Stimulated activated naive CD8-positive, alpha-beta T cell treated with anti-CD3 and anti-CD28 coated beads, Interleukin-15, Interleukin-2, amounts not matched to agents 100 ng/mL and 50 ng/mL, for 24 hours (primary cell): Measurements from ENCODE around the gene IL11RA.
A peak's percentile ranks its signal among the peaks of the same experiment; 100 is the strongest.

Experiments used
- H3K27ac Mint-ChIP-seq: one replicate; pipeline ENCODE4 v1.8.0; 2021; ENCODE audit warnings: mild to moderate bottlenecking, mixed read lengths
- H3K27me3 Mint-ChIP-seq: one replicate; pipeline ENCODE4 v1.8.0; 2021; ENCODE audit warnings: mixed read lengths
- H3K36me3 Mint-ChIP-seq: one replicate; pipeline ENCODE4 v1.8.0; 2021; ENCODE audit warnings: low read depth, mixed read lengths
- H3K4me1 Mint-ChIP-seq: one replicate; pipeline ENCODE4 v1.8.0; 2021; ENCODE audit warnings: low read depth, mixed read lengths
- H3K4me3 Mint-ChIP-seq: one replicate; pipeline ENCODE4 v1.8.0; 2021; ENCODE audit warnings: mild to moderate bottlenecking, mixed read lengths
- H3K9me3 Mint-ChIP-seq: one replicate; pipeline ENCODE4 v1.8.0; 2021; ENCODE audit warnings: mixed read lengths

IL11RA gene

GRCh38 chr9:34656992-34657391, 5.0 kb downstream of the IL11RA start:
- H3K36me3 Mint-ChIP-seq, result no peaks in the 10 kb centered on the region
- H3K27ac Mint-ChIP-seq, result no peak overlapping the region
- no peaks in the 10 kb centered on the region for H3K9me3 Mint-ChIP-seq
- H3K27me3 Mint-ChIP-seq, result no peaks in the 10 kb centered on the region
- H3K4me1 Mint-ChIP-seq, result peaks cover 14% of the 10 kb centered on the region
- H3K4me3 Mint-ChIP-seq, result no peak overlapping the region

- H3K36me3 Mint-ChIP-seq, result no peaks in the 10 kb centered on the region
- no peaks in the 10 kb centered on the region for H3K9me3 Mint-ChIP-seq
- peaks cover 10% of the 10 kb centered on the region for H3K4me1 Mint-ChIP-seq
- H3K27me3 Mint-ChIP-seq, result no peaks in the 10 kb centered on the region
- H3K4me3 Mint-ChIP-seq, result no peak overlapping the region
- no peak overlapping the region for H3K27ac Mint-ChIP-seq
Observed at GRCh38 chr9:34658461-34658860, 6.5 kb downstream of the IL11RA start.

- H3K27ac Mint-ChIP-seq, result no peak overlapping the region
- no peaks in the 10 kb centered on the region for H3K27me3 Mint-ChIP-seq
- H3K9me3 Mint-ChIP-seq, result no peaks in the 10 kb centered on the region
- H3K4me1 Mint-ChIP-seq, result peaks cover 23% of the 10 kb centered on the region
- no peaks in the 10 kb centered on the region for H3K36me3 Mint-ChIP-seq
- no peak overlapping the region for H3K4me3 Mint-ChIP-seq
Observed at GRCh38 chr9:34659592-34660253, 7.7 kb downstream of the IL11RA start.

DNA sequence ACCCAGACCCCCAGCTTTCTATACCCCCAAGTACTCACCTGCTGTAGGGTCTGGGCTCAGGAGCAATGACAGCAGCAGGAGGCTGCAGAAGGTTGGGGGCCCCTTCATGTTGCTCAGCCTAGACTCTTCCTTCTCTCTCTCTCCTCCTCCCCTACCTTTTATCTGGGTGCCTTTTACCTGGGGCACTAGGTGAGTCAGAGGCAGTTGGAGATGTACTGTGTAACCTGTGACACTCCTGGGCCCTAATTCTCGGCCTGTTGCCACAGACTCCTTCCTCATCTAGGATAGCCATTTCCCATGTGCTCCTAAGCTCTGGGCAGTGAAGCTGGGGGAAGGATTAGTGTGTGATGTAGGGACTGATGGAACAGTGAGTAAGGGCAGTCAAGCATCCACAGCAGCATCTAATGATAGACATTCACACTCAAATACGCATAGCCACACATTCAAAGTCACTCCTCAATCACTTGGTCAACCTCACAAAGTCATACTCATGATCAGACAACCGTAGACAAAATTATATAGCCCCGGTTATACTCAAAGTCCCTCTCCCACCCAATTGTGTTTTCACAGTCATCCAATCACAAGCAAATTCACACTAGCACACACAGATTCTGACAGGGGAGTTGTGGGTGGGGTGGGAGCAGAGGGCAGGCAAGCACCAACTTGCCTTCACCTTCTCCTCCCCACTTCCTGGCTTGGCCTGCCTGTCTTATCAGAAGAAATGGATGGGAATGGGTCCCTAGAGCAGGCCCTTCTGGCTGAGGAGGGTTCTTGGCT, 10.7 kb downstream of the IL11RA start, which contains the start of gene CCL27:
CCL27 (minus strand) TSS at position 132 of the 777 bp plus-strand sequence; CDS start at position 108, 24 bp downstream.
- Mint-ChIP-seq H3K9me3 (no peaks in the 10 kb centered on the region), H3K36me3 (no peaks in the 10 kb centered on the region), H3K27me3 (no peaks in the 10 kb centered on the region), H3K27ac (peak within 1 kb of the TSS; percentile 9), H3K4me1 (peaks cover 28% of the 10 kb centered on the region), H3K4me3 (no peak within 1 kb of the TSS)

DNA sequence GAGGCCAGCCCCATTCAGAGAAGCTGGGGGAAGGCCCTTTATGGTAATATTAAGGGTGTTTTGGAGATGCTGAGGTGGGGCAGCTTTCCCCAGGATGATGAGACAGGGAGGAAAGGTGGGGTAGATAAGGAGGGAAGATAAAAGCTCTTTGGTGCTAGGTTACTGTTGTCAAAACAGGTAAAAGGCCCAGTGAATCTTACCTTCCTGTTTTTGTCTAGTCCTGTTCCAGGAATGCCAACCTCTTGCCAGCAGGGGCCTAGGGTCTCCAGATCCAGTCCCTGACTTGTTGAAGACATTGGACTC, 11.3 kb downstream of the IL11RA start:
- Mint-ChIP-seq H3K9me3 (no peaks in the 10 kb centered on the region), H3K27me3 (no peaks in the 10 kb centered on the region), H3K4me1 (peaks cover 28% of the 10 kb centered on the region), H3K27ac (peak overlapping the region; percentile 9), H3K4me3 (no peak overlapping the region), H3K36me3 (no peaks in the 10 kb centered on the region)

DNA sequence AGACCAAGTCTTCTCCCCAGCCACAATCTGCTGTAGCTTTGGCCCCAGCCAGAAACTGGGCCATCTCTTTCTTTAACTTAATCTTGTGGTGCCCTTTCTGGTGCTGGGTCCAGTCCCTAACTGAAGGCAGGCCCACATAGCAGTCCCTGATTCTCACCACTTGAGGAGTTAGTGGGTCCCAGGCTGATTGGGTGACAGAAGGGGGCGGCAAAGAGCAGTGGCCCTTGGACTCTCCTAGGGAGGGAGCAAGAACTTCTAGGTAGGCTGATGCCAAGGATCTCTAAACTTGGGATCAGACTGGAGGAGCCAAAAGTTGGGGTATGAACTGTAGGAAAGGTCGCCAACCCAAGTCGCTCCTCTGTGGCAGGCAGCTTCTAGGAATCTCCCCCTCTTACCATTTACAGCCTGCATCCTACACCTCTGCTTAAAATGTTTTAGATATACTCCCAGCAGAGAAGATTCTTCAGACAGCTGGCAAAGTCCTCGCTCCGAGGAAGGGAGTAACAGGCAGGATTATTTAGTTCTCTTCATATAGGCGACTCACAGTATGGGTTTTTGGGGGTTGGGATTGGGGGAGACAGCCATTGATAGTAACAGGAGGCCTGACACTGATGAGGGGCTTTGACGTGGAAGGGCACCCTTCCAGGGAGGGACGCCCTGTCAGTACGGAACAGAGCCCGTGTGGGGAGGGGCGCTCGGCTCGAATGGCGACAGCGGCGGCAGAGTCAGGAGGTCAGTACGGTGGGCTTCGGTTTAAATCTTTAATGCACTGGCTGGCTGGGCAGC, 12.5 kb downstream of the IL11RA start:
- Mint-ChIP-seq H3K4me3 (peak overlapping the region; percentile 86), H3K36me3 (peaks cover 5% of the 10 kb centered on the region), H3K4me1 (peaks cover 28% of the 10 kb centered on the region), H3K27ac (peak overlapping the region; percentile 62), H3K27me3 (no peaks in the 10 kb centered on the region), H3K9me3 (peaks cover 5% of the 10 kb centered on the region)

GRCh38 chr9:34665067-34665380, 13.0 kb downstream of the IL11RA start:
- no peak overlapping the region for H3K27ac Mint-ChIP-seq
- H3K27me3 Mint-ChIP-seq, result no peaks in the 10 kb centered on the region
- H3K4me3 Mint-ChIP-seq, result peak overlapping the region; percentile 86
- H3K36me3 Mint-ChIP-seq, result peaks cover 9% of the 10 kb centered on the region
- H3K4me1 Mint-ChIP-seq, result peaks cover 28% of the 10 kb centered on the region
- H3K9me3 Mint-ChIP-seq, result peaks cover 8% of the 10 kb centered on the region

DNA sequence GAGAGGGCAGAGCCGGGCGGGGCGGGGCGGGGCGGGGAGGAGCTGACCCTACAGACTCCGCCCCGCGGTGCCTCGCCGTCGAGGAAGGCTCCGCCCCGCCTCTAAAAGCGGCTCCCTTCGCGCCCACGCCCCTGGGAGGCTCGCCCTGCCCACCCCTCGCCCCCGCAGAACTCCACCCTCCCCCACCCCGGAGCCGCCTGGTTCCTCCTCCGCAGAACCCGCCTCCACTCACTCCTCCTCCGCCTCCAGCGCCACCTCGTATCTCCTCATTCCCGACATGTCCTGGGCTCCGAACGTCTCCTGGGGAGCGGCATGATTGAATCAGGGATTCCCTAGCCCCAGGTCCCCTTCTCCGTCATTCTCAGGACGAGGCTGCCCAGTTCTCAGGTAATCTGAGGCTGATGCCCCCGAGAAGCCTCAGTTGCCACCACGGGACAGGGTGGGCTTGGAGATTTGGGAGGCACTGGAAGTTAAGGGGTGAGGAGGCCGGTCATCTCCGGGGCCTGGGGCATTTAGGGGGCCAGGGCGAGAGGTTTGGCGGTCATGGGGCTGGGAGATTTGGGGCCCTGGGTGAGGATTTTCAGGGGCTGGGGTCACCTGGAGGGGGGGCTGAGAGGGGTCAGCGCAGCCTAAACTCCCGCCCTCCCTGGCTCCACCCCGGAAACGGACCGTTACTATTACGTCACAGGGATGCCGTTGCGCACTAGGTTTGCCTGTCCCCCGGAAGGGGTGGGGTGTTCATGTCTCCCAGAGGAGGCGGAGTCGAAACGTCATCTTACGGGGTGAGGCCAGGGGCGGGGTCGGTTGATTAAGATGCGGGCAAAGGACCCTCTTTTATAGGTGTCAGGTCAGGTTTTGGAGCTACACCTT, 13.6 kb downstream of the IL11RA start:
- Mint-ChIP-seq H3K9me3 (peaks cover 12% of the 10 kb centered on the region), H3K4me1 (peaks cover 28% of the 10 kb centered on the region), H3K27ac (peak overlapping the region; percentile 73), H3K36me3 (peaks cover 9% of the 10 kb centered on the region), H3K27me3 (no peaks in the 10 kb centered on the region), H3K4me3 (peak overlapping the region; percentile 86)

GRCh38 chr9:34669809-34670562, 18.0 kb downstream of the IL11RA start:
- Mint-ChIP-seq H3K9me3 (peaks cover 16% of the 10 kb centered on the region), H3K27ac (no peak overlapping the region), H3K4me1 (peaks cover 3% of the 10 kb centered on the region), H3K27me3 (no peaks in the 10 kb centered on the region), H3K36me3 (peaks cover 9% of the 10 kb centered on the region), H3K4me3 (no peak overlapping the region)

DNA sequence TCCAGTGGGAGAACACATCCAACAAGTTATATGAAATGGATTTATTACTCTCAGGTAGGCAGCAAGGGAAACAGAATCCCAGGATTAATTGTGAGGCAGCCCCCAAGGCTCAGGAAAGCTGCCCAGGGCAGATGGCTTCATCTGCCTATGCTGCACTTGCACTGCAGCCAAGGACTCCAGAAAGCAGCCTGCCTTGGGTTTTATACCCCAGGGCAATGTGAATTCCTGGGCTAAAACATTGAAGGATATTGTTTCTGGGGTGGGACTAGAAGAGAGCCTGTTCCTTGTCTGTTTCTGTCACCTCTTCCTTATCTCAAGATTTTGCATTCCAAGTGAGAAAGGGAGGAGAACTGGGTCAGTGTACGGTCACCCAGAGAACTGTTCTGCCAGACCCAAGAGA, 19.3 kb downstream of the IL11RA start:
- Mint-ChIP-seq H3K4me1 (no peaks in the 10 kb centered on the region), H3K27me3 (no peaks in the 10 kb centered on the region), H3K36me3 (peaks cover 9% of the 10 kb centered on the region), H3K9me3 (peaks cover 16% of the 10 kb centered on the region), H3K27ac (no peak overlapping the region), H3K4me3 (no peak overlapping the region)

DNA sequence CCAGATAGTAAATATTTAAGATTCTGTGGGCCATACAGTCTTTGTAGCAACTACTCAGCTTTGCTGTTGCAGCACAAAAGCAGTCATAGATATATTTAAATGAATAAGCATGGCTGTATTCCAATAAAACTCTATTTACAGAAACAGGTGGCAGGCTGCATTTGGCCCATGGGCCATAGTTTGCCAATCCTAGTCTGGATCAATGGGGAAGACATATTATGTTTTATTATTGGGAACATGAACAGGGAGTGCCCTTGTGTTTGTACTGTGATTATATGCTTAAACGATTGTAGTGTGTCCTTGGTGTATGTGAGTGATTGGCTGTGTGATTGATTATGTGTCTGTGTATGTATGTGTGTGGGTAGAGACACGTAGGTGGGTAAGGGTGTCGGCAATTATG, 22.5 kb downstream of the IL11RA start:
- H3K4me3 Mint-ChIP-seq, result no peak overlapping the region
- no peaks in the 10 kb centered on the region for H3K27me3 Mint-ChIP-seq
- H3K36me3 Mint-ChIP-seq, result peaks cover 4% of the 10 kb centered on the region
- H3K9me3 Mint-ChIP-seq, result peaks cover 11% of the 10 kb centered on the region
- no peak overlapping the region for H3K27ac Mint-ChIP-seq
- H3K4me1 Mint-ChIP-seq, result no peaks in the 10 kb centered on the region

DNA sequence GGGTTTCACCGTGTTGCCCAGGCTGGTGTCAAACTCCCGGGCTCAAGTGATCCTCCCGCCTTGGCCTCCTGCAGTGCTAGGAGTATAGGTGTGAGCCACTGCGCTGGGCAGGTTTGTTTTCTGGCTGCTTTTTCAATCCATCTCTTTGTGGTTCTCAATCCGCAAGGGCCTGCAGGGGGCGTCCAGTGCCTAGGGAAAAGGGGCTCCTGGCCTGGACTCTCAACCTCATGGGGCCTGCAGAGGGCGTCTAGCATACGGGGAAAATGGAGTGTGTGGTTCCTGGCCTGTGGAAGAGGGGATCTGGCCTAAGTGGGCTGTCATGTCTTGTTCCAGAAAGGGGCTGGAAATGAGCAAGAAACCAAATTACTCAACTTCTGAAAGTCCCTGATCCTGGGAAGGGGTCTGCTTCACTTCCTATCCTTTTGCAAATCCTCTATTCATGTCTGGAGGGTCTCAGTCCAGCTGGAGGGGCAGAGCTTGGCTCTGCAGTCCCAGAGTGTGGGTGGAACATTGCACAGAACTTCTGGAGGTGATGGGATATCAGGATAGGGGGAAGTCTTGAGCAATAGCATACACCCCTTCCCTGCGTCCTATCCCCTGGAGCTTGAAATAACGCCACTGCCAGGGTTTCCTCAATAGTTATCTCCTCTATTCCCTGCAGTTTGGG, 23.2 kb downstream of the IL11RA start:
- no peaks in the 10 kb centered on the region for H3K36me3 Mint-ChIP-seq
- no peak overlapping the region for H3K27ac Mint-ChIP-seq
- H3K27me3 Mint-ChIP-seq, result no peaks in the 10 kb centered on the region
- H3K4me1 Mint-ChIP-seq, result no peaks in the 10 kb centered on the region
- H3K4me3 Mint-ChIP-seq, result no peak overlapping the region
- H3K9me3 Mint-ChIP-seq, result peaks cover 8% of the 10 kb centered on the region

DNA sequence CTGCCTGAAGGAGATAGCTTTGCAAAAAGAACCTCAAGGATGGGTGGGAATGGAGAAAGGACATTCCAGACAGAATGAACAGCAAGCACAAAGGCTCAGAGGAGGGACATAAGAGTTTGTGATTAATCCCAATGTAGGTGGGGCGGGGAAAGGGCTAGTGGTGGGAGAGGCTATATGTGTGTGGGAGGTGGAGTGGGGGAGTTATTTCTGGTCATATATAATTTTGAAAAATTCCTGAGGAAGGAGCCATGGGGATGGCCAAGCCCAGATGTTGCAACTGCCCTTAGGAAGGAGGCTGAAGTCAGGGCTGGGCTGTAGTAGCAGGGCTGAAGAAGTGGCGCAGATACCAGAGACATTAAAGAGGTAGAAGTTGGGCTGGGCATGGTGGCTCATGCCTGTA, 23.9 kb downstream of the IL11RA start:
- Mint-ChIP-seq H3K9me3 (peaks cover under 1% of the 10 kb centered on the region), H3K4me3 (no peak overlapping the region), H3K4me1 (no peaks in the 10 kb centered on the region), H3K36me3 (no peaks in the 10 kb centered on the region), H3K27me3 (no peaks in the 10 kb centered on the region), H3K27ac (no peak overlapping the region)

- Mint-ChIP-seq H3K27me3 (no peaks in the 10 kb centered on the region), H3K4me1 (peaks cover 8% of the 10 kb centered on the region), H3K9me3 (no peaks in the 10 kb centered on the region), H3K27ac (no peak overlapping the region), H3K36me3 (no peaks in the 10 kb centered on the region), H3K4me3 (no peak overlapping the region)
Observed at GRCh38 chr9:34684145-34684544, 32.2 kb downstream of the IL11RA start.
